Glomerular visceral epithelial cell (primary cell): ENCODE results near the gene PIGA.

ENCODE experiments used
- DNase-seq: peaks from one replicate; pipeline ENCODE4 v3.0.0-alpha.2; 2016; ENCODE audit errors: extremely low spot score

PIGA gene

DNA sequence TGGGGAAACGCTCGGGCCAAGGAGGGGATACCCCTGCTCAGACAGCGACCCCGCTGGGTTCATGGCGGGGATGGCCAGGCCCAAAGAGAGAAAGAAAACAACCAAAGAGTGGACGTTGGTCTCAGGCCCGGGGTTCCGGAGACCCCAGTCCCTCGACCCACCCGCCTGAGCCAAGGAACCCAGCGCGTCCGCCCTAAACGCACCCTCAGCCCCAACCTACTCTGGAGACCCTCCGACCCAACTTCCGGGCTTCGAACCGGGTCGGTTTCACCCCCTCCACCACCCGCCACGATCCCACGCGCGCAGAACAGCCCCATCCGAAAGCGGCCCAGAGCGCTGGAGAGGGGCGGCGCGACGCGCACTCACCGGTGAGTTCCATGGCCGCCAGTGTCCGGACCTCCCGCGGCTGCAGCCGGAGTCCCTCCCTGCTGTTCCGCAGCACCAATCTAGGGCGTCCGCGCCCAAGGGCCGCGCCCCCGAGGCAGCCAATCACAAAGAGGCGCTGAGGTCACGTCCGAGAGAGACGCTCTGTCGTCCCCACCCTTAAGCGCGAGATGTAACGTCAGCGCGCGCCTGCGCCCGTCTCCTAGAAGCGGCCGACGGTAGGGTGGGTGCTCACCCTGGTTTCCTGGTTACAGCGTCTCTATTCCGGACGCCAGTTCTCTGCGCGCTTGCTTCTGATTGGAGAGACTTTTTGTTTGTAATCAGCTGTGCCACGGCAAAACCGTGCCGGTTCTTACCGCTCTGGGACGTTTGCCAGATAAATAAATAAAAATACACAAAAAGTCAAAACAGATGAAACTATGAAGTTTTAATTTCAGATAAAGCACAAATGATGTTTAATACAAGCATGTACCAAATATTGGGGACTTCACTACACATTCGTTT, at the start of gene PIGA:
TSS of gene PIGA (minus strand) at position 389 of the 888 bp plus-strand sequence. CDS start 3,593 bp downstream, outside the sequence.
- peak; percentile 94 for DNase-seq

GRCh38 chrX:15384304-15384703, 49.0 kb upstream of the PIGA start, which contains the start of gene VEGFD:
Gene VEGFD (minus strand): TSS chrX:15384413. CDS start chrX:15383946, 467 bp downstream.
- DNase-seq, result no peak

- DNase-seq, result no peak
These were observed 47.5 kb upstream of the PIGA start for GRCh38 chrX:15382813-15383212.

DNA sequence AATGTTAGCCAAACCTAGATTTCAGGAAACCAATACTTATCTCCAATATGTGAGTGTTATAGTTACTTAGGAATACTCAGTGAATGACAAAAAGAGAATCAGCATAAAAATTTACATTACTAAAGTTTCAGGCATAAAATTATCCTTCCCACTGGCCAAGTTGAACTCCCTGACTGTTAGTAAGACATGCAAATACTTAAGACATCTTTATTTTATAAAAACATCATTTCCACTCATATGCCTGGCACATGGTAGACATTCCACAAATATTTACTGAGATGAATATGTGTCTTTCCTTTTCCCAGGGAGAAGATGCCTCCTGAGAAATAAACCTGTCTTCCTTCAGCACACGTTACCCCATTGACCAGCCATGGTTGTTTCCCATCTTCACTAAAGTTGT, 41.6 kb upstream of the PIGA start:
- DNase-seq, result no peak

GRCh38 chrX:15373976-15374375, 38.7 kb upstream of the PIGA start:
- DNase-seq, result no peak

DNA sequence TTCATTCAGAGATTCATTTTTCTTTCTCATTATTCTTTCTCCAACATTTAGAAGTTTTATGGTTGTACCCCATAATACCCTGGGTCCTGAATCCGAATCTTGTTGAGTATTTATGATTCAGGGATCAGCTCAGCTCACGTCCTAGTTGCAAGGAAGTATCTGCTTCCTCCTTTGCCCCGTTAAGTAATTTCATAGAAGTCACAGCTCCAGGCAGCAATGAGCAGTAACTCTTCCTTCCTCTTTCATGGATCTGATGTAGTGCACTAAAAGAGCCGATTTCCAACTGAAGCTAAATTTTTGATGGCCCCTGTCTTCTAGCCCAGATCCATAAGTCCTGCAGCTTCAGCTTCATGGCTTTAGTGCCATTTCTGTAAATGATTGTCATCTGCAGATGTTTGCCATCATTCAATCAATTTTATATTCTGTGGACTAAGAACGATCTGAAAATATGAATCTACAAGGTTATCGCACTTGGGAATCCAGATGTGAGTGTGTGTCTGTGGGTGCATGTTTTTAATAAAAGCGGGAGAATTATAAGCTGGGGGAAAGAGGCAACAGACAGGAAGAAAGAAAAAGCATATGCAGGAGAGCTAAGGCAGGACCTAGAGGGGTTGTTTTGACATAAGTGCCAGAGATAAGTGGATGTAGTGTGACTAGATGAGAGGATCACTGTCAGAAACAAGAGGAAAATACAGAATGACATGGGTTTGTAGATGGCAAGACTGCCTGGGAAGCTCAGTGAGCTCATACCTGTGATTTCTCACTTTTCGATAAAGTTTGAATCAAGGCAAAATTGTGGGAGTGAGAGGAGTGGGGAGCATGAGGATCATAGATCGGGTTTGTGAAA, 31.4 kb upstream of the PIGA start:
- no peak for DNase-seq

DNA sequence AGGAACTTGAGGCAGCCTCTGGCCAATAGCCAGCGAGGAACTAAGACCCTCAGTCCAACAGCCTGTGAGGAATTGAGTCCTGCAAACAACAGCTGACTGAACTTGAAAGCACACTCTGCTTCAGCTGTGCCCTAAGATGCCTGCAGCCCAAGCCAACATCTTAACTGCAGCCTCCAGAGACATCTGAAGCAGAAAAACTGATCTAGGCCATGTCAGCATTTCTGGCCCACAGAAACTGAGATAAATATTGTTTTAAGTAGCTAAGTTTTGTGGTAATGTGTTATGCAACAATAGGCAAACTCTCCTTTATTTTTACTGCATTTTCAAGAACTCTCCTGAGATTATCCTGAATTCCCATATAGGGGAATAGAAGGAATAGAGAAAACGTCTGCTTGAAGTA, 24.4 kb upstream of the PIGA start:
- no peak for DNase-seq

GRCh38 chrX:15358533-15358932, 23.2 kb upstream of the PIGA start:
- no peak for DNase-seq

GRCh38 chrX:15356444-15356843, 21.1 kb upstream of the PIGA start:
- no peak for DNase-seq

- DNase-seq, result no peak
These were observed 15.1 kb upstream of the PIGA start for GRCh38 chrX:15350329-15350996.

DNA sequence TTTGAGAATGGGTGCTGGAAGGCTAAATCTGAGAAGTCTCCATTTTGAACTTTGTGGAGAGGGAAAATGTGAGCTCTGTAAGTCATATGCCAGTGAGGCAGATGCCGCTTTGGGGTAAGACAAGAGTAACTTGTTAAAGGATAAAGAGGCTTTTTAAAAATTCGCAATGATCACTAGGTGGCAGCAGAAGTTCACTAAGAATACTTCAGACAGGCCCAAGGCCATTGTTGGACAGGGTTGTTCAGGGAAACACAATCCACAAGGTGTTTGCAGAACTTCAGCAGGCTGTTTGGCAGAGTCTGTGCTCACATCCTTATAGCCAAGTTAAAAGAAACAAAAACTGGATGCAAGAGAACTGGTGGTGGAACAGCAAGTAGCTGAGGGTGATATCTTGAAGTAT, 13.7 kb upstream of the PIGA start:
- DNase-seq, result peak; percentile 42

- DNase-seq, result no peak
These were observed 10.7 kb upstream of the PIGA start for GRCh38 chrX:15345976-15346375.

- DNase-seq, result no peak
These were observed 8.8 kb upstream of the PIGA start for GRCh38 chrX:15344106-15344505.

GRCh38 chrX:15343075-15343476, 7.8 kb upstream of the PIGA start:
- no peak for DNase-seq

DNA sequence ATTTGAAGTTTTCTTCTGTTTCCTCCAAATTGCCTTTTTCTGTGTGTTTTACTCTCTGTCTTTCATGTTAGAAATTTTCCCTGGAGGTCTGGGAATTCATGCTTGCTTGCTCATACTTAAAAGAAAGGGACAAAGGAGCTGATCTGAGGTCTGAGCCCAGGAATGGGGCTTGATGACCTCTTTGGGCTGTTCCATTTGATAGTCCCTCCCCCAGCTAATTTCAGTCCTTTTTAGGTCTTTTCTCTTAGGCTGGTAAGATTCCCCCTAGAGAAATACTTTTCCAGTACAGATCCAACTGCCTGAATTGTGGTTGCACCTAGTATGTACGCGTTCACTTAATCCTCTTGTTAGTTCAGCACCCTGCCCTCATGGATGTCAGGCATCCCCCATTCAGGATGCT, 5.5 kb upstream of the PIGA start:
- DNase-seq, result no peak

- peak; percentile 28 for DNase-seq
These were observed 695 bp upstream of the PIGA start for GRCh38 chrX:15336023-15336413.

- DNase-seq, result peak; percentile 1
These were observed 762 bp downstream of the PIGA start for GRCh38 chrX:15334561-15334960.

DNA sequence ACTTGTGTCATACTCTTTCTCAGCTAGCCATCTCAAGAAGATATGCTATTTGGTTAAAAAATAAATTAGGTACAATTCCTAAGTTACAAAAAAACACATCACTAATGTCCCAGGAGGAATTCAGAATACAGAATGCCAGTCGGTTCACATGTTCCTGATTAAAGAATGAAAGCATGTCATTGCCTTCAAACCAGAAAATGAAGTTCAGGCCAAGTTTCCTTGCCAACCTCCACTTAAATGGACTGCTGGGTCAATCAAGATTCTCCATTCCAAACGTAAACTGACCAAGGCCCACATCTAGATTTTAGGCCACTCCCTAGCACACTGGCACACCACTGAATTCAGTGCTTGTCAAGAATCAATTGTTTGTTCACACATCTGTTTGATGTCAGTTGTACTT, 6.5 kb downstream of the PIGA start:
- DNase-seq, result no peak

DNA sequence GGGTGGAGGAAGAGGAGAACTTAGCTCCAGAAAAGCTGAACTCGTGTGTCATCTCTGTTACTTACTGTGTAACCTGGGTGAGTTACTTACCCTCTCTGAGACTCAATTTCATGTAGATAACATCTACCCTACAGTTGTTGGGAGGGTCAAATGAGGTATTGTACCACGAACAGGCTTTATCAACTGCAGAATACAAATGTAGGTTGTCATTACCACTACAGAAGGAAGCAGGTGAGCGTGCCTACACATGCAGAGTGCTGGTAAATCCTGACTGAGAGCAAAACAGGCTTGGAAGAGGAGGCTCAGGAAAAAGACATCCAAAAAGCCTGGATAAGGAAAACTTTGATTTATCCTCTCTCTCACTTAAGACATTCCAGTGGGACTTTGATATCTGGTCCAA, 7.2 kb downstream of the PIGA start:
- DNase-seq, result no peak

DNA sequence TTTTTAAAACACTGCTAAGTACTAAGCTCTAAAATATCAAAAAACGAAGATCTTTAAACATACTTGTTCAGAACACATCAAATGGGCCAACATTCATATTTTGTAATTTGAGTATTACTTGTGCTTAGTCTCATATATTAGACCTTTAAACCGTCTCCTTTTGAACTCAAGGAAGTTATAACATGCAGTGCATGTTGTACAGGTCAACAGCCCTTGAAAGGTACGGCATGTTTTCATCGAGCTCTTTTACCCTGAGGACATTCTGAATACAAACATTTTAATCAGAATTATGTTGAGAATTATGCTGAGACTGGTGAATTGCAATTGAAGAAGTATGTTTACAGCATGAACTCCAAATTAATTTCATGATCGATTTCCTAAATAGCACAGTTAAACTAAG, 12.9 kb downstream of the PIGA start:
- DNase-seq, result no peak

DNA sequence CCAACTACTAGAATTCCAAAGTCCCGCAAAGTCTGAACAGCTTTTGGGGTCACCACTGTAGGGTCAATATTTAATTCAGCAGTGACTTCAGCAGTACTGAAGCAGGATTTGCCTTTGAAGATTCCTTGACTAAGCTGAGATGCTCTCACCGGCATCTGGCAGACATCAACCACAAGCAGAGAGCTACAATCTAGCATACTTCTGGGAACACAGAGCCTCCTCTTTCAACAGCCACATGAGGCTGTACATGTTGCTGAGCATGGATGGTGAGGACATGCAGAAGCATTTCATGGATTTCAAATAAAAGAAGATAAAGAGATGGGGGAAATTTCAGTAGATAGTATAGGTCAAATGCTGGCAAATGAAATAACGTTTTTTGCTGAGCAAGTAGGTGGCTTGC, 13.3 kb downstream of the PIGA start:
- DNase-seq, result no peak

- no peak for DNase-seq
These were observed 13.9 kb downstream of the PIGA start for GRCh38 chrX:15321447-15321846.
